Measurements from ENCODE around the gene HMOX2.

HMOX2 gene

DNA sequence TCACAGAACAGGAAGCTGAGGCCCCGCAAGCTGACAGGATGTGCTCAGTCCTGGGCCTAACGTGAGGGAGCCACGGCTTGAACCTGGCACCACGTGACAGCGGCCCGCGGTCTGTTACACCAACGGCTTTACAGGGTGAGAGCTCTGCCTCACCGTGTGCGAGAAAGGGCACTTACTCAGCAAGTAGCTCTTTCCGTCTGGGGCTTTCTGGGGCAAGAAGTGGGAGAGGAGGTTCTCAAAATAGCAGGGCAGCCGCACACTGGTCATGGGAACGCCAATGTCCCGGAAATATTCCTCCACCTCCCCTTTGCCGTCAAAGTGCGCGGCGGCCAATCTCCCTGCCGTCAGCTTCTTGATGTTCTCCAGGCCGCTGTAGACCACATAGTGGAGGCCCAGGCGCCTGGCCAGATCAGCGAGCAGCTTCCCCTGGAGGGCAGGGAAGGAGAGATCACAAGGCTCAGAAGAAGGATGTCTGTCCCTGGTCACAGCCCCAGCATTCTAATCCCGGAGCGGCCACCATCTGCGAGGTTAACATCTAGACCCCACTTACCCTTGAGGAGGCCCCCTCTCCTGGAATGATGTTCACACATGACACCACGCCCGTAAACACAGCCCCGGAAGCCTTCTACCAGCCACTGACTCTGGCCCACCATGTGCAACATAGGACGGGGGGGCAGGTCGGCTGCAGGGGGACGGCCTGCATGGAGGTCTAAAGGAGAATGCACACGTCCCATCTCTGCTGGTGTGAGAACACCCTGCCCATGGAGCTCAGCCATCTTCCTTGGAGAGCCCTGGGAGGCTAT, 10.0 kb upstream of the HMOX2 start:
- TF ChIP-seq, protein P1, sequence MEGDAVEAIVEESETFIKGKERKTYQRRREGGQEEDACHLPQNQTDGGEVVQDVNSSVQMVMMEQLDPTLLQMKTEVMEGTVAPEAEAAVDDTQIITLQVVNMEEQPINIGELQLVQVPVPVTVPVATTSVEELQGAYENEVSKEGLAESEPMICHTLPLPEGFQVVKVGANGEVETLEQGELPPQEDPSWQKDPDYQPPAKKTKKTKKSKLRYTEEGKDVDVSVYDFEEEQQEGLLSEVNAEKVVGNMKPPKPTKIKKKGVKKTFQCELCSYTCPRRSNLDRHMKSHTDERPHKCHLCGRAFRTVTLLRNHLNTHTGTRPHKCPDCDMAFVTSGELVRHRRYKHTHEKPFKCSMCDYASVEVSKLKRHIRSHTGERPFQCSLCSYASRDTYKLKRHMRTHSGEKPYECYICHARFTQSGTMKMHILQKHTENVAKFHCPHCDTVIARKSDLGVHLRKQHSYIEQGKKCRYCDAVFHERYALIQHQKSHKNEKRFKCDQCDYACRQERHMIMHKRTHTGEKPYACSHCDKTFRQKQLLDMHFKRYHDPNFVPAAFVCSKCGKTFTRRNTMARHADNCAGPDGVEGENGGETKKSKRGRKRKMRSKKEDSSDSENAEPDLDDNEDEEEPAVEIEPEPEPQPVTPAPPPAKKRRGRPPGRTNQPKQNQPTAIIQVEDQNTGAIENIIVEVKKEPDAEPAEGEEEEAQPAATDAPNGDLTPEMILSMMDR (conservative IDR thresholded peaks at IDR 0.05), result no peak
- H3K27ac ChIP-seq, result no peak overlapping the region

GRCh38 chr16:4467916-4468315, 8.3 kb upstream of the HMOX2 start:
- TF ChIP-seq, protein P1 (conservative IDR thresholded peaks at IDR 0.05), result no peak

DNA sequence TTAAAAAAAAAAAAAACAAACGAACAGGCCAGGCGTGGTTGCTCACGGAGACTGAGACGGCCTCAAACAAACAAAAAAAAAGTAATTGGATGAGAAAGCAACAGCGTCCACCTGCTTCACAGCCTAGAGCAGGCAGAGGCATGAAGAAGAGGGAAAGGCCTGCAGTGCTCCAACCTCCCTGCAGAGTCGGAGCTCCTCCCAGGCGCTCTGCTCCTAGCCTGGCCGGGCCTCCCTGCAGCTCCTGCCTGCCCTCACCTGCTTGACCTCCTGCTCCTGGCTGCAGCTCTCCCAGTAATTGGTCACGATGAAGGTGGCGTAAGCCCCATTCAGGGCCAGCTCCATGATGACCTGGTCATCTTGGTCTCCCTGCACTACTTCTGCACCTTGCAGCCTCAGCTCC, 7.2 kb upstream of the HMOX2 start:
- H3K27ac ChIP-seq, result no peak overlapping the region
- TF ChIP-seq, protein P1 (conservative IDR thresholded peaks at IDR 0.05), result no peak

More at GRCh38 chr16:4467916-4468315, 8.3 kb upstream of the HMOX2 start:
- H3K27ac ChIP-seq, result no peak overlapping the region

- H3K27ac ChIP-seq, result no peak overlapping the region
- TF ChIP-seq, protein P1 (conservative IDR thresholded peaks at IDR 0.05), result no peak
These were observed 4.3 kb upstream of the HMOX2 start for GRCh38 chr16:4471869-4472268.

GRCh38 chr16:4472880-4473279, 3.3 kb upstream of the HMOX2 start:
- no peak overlapping the region for H3K27ac ChIP-seq
- TF ChIP-seq, protein P1 (conservative IDR thresholded peaks at IDR 0.05), result no peak

DNA sequence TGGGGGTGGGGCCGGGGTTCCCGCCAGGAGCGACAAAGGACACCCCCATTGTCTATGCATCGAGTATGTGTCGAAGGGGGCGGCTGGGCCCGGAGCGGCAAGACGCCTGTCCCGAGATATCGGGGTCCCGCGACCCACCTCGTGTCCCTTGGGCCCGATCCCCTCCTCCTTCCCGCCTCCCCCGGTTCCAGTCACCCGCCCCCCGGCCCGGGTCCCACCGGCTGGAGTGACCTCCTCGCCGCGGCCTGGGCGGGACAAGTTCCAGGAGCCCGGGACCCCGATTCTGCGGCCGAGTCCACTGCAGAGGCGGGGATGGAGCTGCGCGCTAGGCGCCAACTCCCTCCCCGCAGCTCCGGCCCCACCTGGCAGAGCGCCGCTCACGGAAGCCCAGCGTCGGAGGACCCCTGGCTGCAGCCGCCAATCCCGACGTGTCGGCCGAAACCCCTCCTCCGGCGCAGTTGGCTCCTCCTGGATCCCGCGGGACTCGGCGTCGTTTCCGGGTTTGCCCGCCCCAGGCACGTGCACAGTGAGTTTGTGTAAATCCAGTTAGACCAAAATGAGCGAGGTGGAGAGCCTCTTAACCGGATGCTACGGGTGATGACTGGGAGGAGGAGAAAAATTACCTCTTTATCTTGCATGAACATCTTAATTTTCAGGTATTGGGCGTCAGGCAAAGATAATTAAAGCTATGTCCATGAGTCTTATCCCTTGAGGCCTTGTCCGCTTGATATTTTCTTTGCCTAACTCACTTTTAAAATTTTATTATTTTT, 1.8 kb upstream of the HMOX2 start, which contains the start of gene NMRAL1:
Gene NMRAL1, minus strand, starts transcription at position 434 of the 770 bp plus-strand sequence. CDS start 493 bp downstream, outside the sequence.
- H3K27ac ChIP-seq, result peak within 1 kb of the TSS; percentile 72
- TF ChIP-seq, protein P1 (conservative IDR thresholded peaks at IDR 0.05), result no peak

DNA sequence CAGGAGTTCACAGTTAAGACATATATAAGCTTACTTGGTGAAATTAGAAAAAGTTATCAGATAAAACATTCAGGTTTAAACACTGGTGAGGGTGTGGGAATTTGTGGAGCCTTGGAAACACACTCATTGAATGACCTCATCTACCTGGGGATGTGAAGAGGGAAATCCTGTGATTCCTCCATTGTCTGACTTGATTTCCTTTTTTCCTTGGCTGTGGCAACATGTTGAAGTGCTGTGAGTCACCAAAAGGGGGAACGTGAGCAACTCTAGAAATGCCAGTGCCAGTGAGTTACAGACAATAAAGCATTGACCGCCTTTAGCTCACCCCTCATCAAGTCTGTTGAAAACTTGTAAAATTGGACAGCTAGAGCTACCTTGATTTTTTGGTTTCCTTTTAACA, 1.8 kb downstream of the HMOX2 start:
- H3K27ac ChIP-seq, result no peak overlapping the region
- TF ChIP-seq, protein P1 (conservative IDR thresholded peaks at IDR 0.05), result no peak

Data from VCaP (cell line).